Stomach (tissue), 9 donors: ENCODE measurements around the gene LRP1B. TPM values are rescaled to one million over a fixed set of nuclear protein-coding genes. Genes with fewer than 3 reads are reported as not detected.

Experiments
- DNase-seq, 2 donors: peaks; one replicate each; pipeline versions ENCODE4 v3.0.0 to v3.0.0-alpha.2; 2013 to 2019
- H3K27ac ChIP-seq, 5 donors: fragments of 200-600 bp in 4 of 5; sonication (generic) in 4 of 5; one replicate each; pipeline ENCODE4 v1.5.1; 2013 to 2019; ENCODE audit warnings: mild to moderate bottlenecking in 1 of 5, moderate library complexity in 1 of 5
- H3K27me3 ChIP-seq, 3 donors: fragments of 200-600 bp; sonication (generic); one replicate each; pipeline ENCODE4 v1.5.1; 2017 to 2019; ENCODE audit warnings: mixed run types in 1 of 3
- H3K36me3 ChIP-seq, 4 donors: fragments of 200-600 bp; sonication (generic); 1 replicate in 3 of 4; 2 replicates in 1 of 4; pipeline ENCODE4 v1.5.1; 2016 to 2019
- H3K4me1 ChIP-seq, 4 donors: fragments of 200-600 bp; sonication (generic); one replicate each; pipeline ENCODE4 v1.5.1; 2016 to 2019
- H3K4me3 ChIP-seq, 4 donors: fragments of 200-600 bp; sonication (generic) in 3 of 4; one replicate each; pipeline ENCODE4 v1.5.1; 2016 to 2019; ENCODE audit warnings: mild to moderate bottlenecking in 1 of 4
- H3K9me3 ChIP-seq, 4 donors: fragments of 200-600 bp; sonication (generic); one replicate each; pipeline ENCODE4 v1.5.1; 2016 to 2019
- CTCF ChIP-seq, 7 experiments: fragments of 450-650 bp in 4 of 7; fragments of 200-600 bp in 3 of 7; sonication (generic) in 3 of 7; IDR thresholded peaks; one replicate each; pipeline ENCODE4 v1.5.1; 2016 to 2019; ENCODE audit warnings: antibody characterized with exemption in 7 of 7, control low read depth in 2 of 7, mild to moderate bottlenecking in 1 of 7
- EP300 ChIP-seq: sonication (generic); formaldehyde crosslinking; IDR thresholded peaks from one replicate; pipeline ENCODE4 v1.6.1; 2017; ENCODE audit warnings: antibody characterized with exemption
- POLR2A ChIP-seq, 4 donors: fragments of 450-650 bp; IDR thresholded peaks; one replicate each; pipeline ENCODE4 v1.6.1; 2016; ENCODE audit warnings: antibody characterized with exemption in 4 of 4, control low read depth in 2 of 4, mild to moderate bottlenecking in 1 of 4, moderate library complexity in 1 of 4
- POLR2AphosphoS5 ChIP-seq, 3 donors: sonication (generic); formaldehyde crosslinking; IDR thresholded peaks; one replicate each; pipeline ENCODE4 v1.6.1; 2016; ENCODE audit warnings: antibody characterized with exemption in 3 of 3
- WGBS, 5 donors: extraction: QIAGEN DNeasy Blood & Tissue Kit in 3 of 5; methylation state at CpG; one replicate each; pipeline versions ENCODE4 v1.1.5 to v1.1.7; 2013 to 2018; 5-methylcytosine and 5-hydroxymethylcytosine counted together
- intact Hi-C: fragments of 100-400 bp; cut with DNase I; formaldehyde crosslinking; loops from one replicate; pipeline ENCODE4 v1.15.1; 2023; ENCODE audit warnings: low total_unique reads
- polyA plus RNA-seq, 3 donors: library from polyadenylated mRNA; stranded (reverse); fragments of 200-250 nt; gene quantifications; one replicate each; pipeline ENCODE4 v1.2.3, GENCODE V29; 2013
- total RNA-seq, 5 donors: library from RNA; depleted of rRNA; stranded (reverse); fragments of >200 nt; gene quantifications; one replicate each; pipeline versions ENCODE4 v1.1.0 to v1.2.3, GENCODE V29; 2014 to 2016
- donor health status: healthy with polysubstance abuse.
- donor health status: Bipolar disorder and iron deficiency.
- donor health status: healthy.

Gene LRP1B
- total and polyA plus RNA-seq, 8 donors: under 0.01 to 9.0 (median 0.38) TPM

- TF ChIP-seq POLR2A (IDR thresholded peaks at IDR 0.05) (no peak), CTCF (IDR thresholded peaks at IDR 0.05) (no peak), EP300 (no peak), POLR2AphosphoS5 (IDR thresholded peaks at IDR 0.05) (no peak)
- Histone ChIP-seq H3K27ac (no peak overlapping the region), H3K4me3 (no peak overlapping the region), H3K9me3 (peaks cover 0 to 2% (median 0%) of the 10 kb centered on the region in 4 donors), H3K36me3 (no peaks in the 10 kb centered on the region), H3K4me1 (no peaks in the 10 kb centered on the region), H3K27me3 (no peaks in the 10 kb centered on the region)
- intact Hi-C loops: no loop called here
- WGBS, 5 donors: 85 to 89% (median 87%) methylated on average over 4 of the region's 4 CpGs
- no peak for DNase-seq
These were observed 850.8 kb downstream of the LRP1B start for GRCh38 chr2:141280037-141280436.

GRCh38 chr2:141271346-141271745 lies 859.5 kb downstream of the LRP1B start:
- H3K27ac ChIP-seq: no peak overlapping the region
- WGBS, 5 donors: 75 to 88% (median 85%) methylated on average over 2 of the region's 2 CpGs
- no peak for DNase-seq
- H3K4me1 ChIP-seq: no peaks in the 10 kb centered on the region
- no peaks in the 10 kb centered on the region for H3K27me3 ChIP-seq
- H3K4me3 ChIP-seq: no peak overlapping the region
- TF ChIP-seq POLR2A (IDR thresholded peaks at IDR 0.05) (no peak), EP300 (no peak), POLR2AphosphoS5 (IDR thresholded peaks at IDR 0.05) (no peak), CTCF (IDR thresholded peaks at IDR 0.05) (no peak)
- H3K9me3 ChIP-seq: peaks cover 0 to 14% (median 5%) of the 10 kb centered on the region in 4 donors
- no peaks in the 10 kb centered on the region for H3K36me3 ChIP-seq
- intact Hi-C loops: no loop called here

- WGBS, 5 donors: 87 to 93% (median 91%) methylated on average over 10 of the region's 10 CpGs
- no peaks in the 10 kb centered on the region for H3K4me1 ChIP-seq
- H3K27ac ChIP-seq: no peak overlapping the region
- H3K4me3 ChIP-seq: no peak overlapping the region
- intact Hi-C loops: no loop called here
- no peaks in the 10 kb centered on the region for H3K27me3 ChIP-seq
- no peak for TF ChIP-seq POLR2AphosphoS5 (IDR thresholded peaks at IDR 0.05)
- no peak for TF ChIP-seq POLR2A (IDR thresholded peaks at IDR 0.05)
- no peak for TF ChIP-seq EP300
- DNase-seq: no peak
- H3K36me3 ChIP-seq: no peaks in the 10 kb centered on the region
- H3K9me3 ChIP-seq: peaks cover 0 to 6% (median 0%) of the 10 kb centered on the region in 4 donors
These were observed 866.0 kb downstream of the LRP1B start for GRCh38 chr2:141264848-141265247.

- H3K36me3 ChIP-seq: no peaks in the 10 kb centered on the region
- peaks cover 0 to 6% (median 0%) of the 10 kb centered on the region in 4 donors for H3K9me3 ChIP-seq
- no peaks in the 10 kb centered on the region for H3K27me3 ChIP-seq
- WGBS, 5 donors: 53 to 67% (median 63%) methylated on average over 1 of the region's 1 CpG
- H3K27ac ChIP-seq: no peak overlapping the region
- no peak for TF ChIP-seq POLR2A (IDR thresholded peaks at IDR 0.05)
- no peak for TF ChIP-seq CTCF (IDR thresholded peaks at IDR 0.05)
- no peak for TF ChIP-seq EP300
- no peak for TF ChIP-seq POLR2AphosphoS5 (IDR thresholded peaks at IDR 0.05)
- intact Hi-C loops: no loop called here
- no peak overlapping the region for H3K4me3 ChIP-seq
- DNase-seq: no peak
- H3K4me1 ChIP-seq: no peaks in the 10 kb centered on the region
These were observed 869.9 kb downstream of the LRP1B start for GRCh38 chr2:141260911-141261310.

GRCh38 chr2:141259683-141260082 lies 871.1 kb downstream of the LRP1B start:
- Histone ChIP-seq H3K27me3 (no peaks in the 10 kb centered on the region), H3K36me3 (no peaks in the 10 kb centered on the region), H3K4me3 (no peak overlapping the region), H3K9me3 (no peaks in the 10 kb centered on the region), H3K4me1 (no peaks in the 10 kb centered on the region), H3K27ac (no peak overlapping the region)
- TF ChIP-seq CTCF (IDR thresholded peaks at IDR 0.05) (no peak), POLR2AphosphoS5 (IDR thresholded peaks at IDR 0.05) (no peak), POLR2A (IDR thresholded peaks at IDR 0.05) (no peak), EP300 (no peak)
- WGBS, 5 donors: 84 to 92% (median 91%) methylated on average over 3 of the region's 3 CpGs
- no peak for DNase-seq
- intact Hi-C loops: no loop called here
